Colonic mucosa (tissue), 4 donors: ENCODE measurements around the gene CBX6. TPM values are rescaled to one million over a fixed set of nuclear protein-coding genes. Genes with fewer than 3 reads are reported as not detected.

Experiments used
- DNase-seq: peaks from one replicate; pipeline ENCODE4 v3.0.0-alpha.2; 2020
- H3K27ac ChIP-seq: fragments of 200-600 bp; one replicate; pipeline ENCODE4 v1.8.0; 2021
- H3K27me3 ChIP-seq: fragments of 200-600 bp; one replicate; pipeline ENCODE4 v1.8.0; 2021
- H3K36me3 ChIP-seq: fragments of 200-600 bp; one replicate; pipeline ENCODE4 v1.8.0; 2021
- H3K4me1 ChIP-seq: fragments of 200-600 bp; one replicate; pipeline ENCODE4 v1.8.0; 2021; ENCODE audit warnings: mild to moderate bottlenecking
- H3K4me3 ChIP-seq: fragments of 200-600 bp; one replicate; pipeline ENCODE4 v1.8.0; 2021
- H3K9ac ChIP-seq, 2 donors: one replicate each; pipeline ENCODE4 v1.7.0; 2013; ENCODE audit warnings: control low read depth in 2 of 2, low read depth in 2 of 2, low read length in 2 of 2
- H3K9me3 ChIP-seq: fragments of 200-600 bp; one replicate; pipeline ENCODE4 v1.8.0; 2021
- CTCF ChIP-seq: fragments of 200-600 bp; IDR thresholded peaks from one replicate; pipeline ENCODE4 v1.8.0; 2022; ENCODE audit warnings: antibody characterized with exemption, mild to moderate bottlenecking
- intact Hi-C: fragments of 100-400 bp; cut with DNase I; formaldehyde crosslinking; loops from one replicate; pipeline ENCODE4 v1.14.1; 2022
- total RNA-seq, 2 donors: library from RNA; stranded (reverse); fragmentation: NEBNext Ultra II Directional in 1 of 2; extraction: Animal tissue kit (Norgen Biotek cat#: 25700) in 1 of 2; gene quantifications; one replicate each; pipeline ENCODE4 v1.2.1, GENCODE V29; 2021
- donor health status: healthy.
- donor health status: DM: no; HTN: no; CAD: no.
- donor health status: DM: no; HTN: no; CAD: no.

The CBX6 gene
- total RNA-seq, 2 donors from 2014 or later, result 9.2 to 14.5 TPM

- H3K9ac ChIP-seq, result peak overlapping the region; percentile 72 to 74
- no peaks in the 10 kb centered on the region for H3K9me3 ChIP-seq
- H3K27ac ChIP-seq, result peak overlapping the region; percentile 84
- peak; percentile 49 for DNase-seq
- TF ChIP-seq CTCF, result no peak
- peaks cover 16% of the 10 kb centered on the region for H3K27me3 ChIP-seq
- no peaks in the 10 kb centered on the region for H3K4me1 ChIP-seq
- intact Hi-C loops, result loop anchor here (5.0 kb wide), 1 partner anchor 49 kb away; no protein-coding TSS in a partner anchor
- no peaks in the 10 kb centered on the region for H3K36me3 ChIP-seq
- H3K4me3 ChIP-seq, result peak overlapping the region; percentile 57
These were observed 824 bp upstream of the CBX6 start for GRCh38 chr22:38872831-38873248.

- TF ChIP-seq CTCF, result no peak
- peaks cover 16% of the 10 kb centered on the region for H3K27me3 ChIP-seq
- peak overlapping the region; percentile 59 to 74 for H3K9ac ChIP-seq
- no peaks in the 10 kb centered on the region for H3K9me3 ChIP-seq
- H3K4me1 ChIP-seq, result no peaks in the 10 kb centered on the region
- no peak for DNase-seq
- H3K36me3 ChIP-seq, result no peaks in the 10 kb centered on the region
- H3K27ac ChIP-seq, result peak overlapping the region; percentile 58
- intact Hi-C loops, result loop anchor here (5.0 kb wide), 1 partner anchor 51 kb away; no protein-coding TSS in a partner anchor
- H3K4me3 ChIP-seq, result peak overlapping the region; percentile 57
These were observed 450 bp downstream of the CBX6 start for GRCh38 chr22:38871360-38872171.

- H3K9me3 ChIP-seq, result no peaks in the 10 kb centered on the region
- H3K9ac ChIP-seq, result peak overlapping the region; percentile 59 to 74
- H3K4me3 ChIP-seq, result peak overlapping the region; percentile 57
- H3K36me3 ChIP-seq, result no peaks in the 10 kb centered on the region
- intact Hi-C loops, result loop anchor here (5.0 kb wide), 1 partner anchor 51 kb away; no protein-coding TSS in a partner anchor
- TF ChIP-seq CTCF, result no peak
- DNase-seq, result no peak
- no peaks in the 10 kb centered on the region for H3K4me1 ChIP-seq
- H3K27me3 ChIP-seq, result peaks cover 16% of the 10 kb centered on the region
- peak overlapping the region; percentile 58 for H3K27ac ChIP-seq
These were observed 1.1 kb downstream of the CBX6 start for GRCh38 chr22:38870791-38871359.

GRCh38 chr22:38870312-38870741 is 1.7 kb downstream of the CBX6 start:
- H3K4me1 ChIP-seq, result no peaks in the 10 kb centered on the region
- H3K27ac ChIP-seq, result peak overlapping the region; percentile 58
- peak overlapping the region; percentile 57 for H3K4me3 ChIP-seq
- no peaks in the 10 kb centered on the region for H3K36me3 ChIP-seq
- H3K9ac ChIP-seq, result peak overlapping the region; percentile 47 to 56
- no peaks in the 10 kb centered on the region for H3K9me3 ChIP-seq
- peaks cover 16% of the 10 kb centered on the region for H3K27me3 ChIP-seq
- DNase-seq, result peak; percentile 90
- intact Hi-C loops, result loop anchor here (5.0 kb wide), 1 partner anchor 52 kb away; no protein-coding TSS in a partner anchor
- peak; percentile 87 for TF ChIP-seq CTCF

- H3K4me3 ChIP-seq, result no peak overlapping the region
- no peak for TF ChIP-seq CTCF
- no peak overlapping the region for H3K9ac ChIP-seq
- no peak overlapping the region for H3K27ac ChIP-seq
- no peaks in the 10 kb centered on the region for H3K36me3 ChIP-seq
- intact Hi-C loops, result loop anchor here (2.0 to 5.0 kb wide), 2 partner anchors 53 to 133 kb away; no protein-coding TSS in a partner anchor
- peaks cover 16% of the 10 kb centered on the region for H3K27me3 ChIP-seq
- H3K9me3 ChIP-seq, result no peaks in the 10 kb centered on the region
- no peaks in the 10 kb centered on the region for H3K4me1 ChIP-seq
- DNase-seq, result no peak
These were observed 2.4 kb downstream of the CBX6 start for GRCh38 chr22:38869663-38870062.
